ENCODE results near the gene ZNF705A. TPM values are rescaled to one million over a fixed set of nuclear protein-coding genes. Genes with fewer than 3 reads are reported as not detected.

ZNF705A gene
- total RNA-seq (2014; rRNA removed; shearing (Covaris generic)), result not detected in 2 replicates

GRCh38 chr12:8156845-8157244 lies at the start of gene ZNF705A:
ZNF705A (plus strand) TSS chr12:8157015; CDS start chr12:8172626, 15,611 bp downstream.

GRCh38 chr12:8123124-8123912 lies 33.5 kb upstream of the ZNF705A start, which contains the start of gene CLEC4A:
CLEC4A (plus strand) TSS chr12:8123617; CDS start chr12:8123879, 262 bp downstream.

DNA sequence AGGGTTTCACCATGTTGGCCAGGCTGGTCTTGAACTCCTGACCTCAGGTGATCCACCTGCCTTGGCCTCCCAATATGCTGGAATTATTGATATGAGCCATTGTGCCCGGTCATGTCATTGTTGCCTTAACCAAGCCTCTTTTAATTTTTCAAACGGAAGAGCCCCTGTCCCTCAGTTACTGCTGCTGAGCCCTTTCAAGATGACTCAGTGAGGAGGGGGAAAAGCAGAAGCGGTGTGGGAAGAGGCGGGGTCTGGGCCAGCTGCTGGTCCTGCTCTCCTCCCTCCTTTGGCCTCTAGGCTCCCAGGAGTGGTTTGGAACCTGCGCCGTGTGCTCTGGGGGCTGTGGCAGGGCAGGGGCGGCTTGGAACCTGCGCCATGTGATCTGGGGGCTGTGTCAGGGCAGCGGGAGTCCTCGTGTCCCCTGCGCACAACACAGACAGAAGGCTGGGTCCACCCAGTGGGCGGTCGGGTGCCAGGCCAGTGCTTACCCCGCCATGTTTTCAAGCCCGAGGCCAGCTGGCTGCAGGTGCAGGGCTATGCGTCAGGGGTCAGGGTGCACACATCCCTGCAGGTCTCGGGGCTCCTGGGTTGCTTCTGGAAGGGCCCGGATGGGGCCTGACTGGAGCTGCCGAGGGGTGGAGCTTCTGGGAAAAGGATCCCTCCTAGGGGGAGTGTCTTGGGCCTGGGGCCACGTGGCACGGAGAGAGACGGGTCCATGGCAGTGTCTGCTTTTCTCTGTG lies 70.3 kb downstream of the ZNF705A start, which contains the start of gene FAM90A1:
Gene FAM90A1, minus strand, starts transcription at position 627 of the 740 bp plus-strand sequence. CDS start 2,786 bp downstream, outside the sequence.

Other genes starting within 250 kb of the ZNF705A start
- gene SLC2A3, start 220.8 kb upstream of the ZNF705A start, total RNA-seq (2014; rRNA removed; shearing (Covaris generic)), result 22.3 and 24.0 TPM in 2 replicates
- 8.2 and 8.6 TPM in 2 replicates for gene FOXJ2, start 124.3 kb upstream of the ZNF705A start, total RNA-seq (2014; rRNA removed; shearing (Covaris generic))
- 0.13 and 2.9 TPM in 2 replicates for gene C3AR1, start 90.7 kb upstream of the ZNF705A start, total RNA-seq (2014; rRNA removed; shearing (Covaris generic))
- gene NECAP1, start 74.7 kb upstream of the ZNF705A start, total RNA-seq (2014; rRNA removed; shearing (Covaris generic)), result 54.4 and 54.6 TPM in 2 replicates
- gene CLEC4A, start 33.4 kb upstream of the ZNF705A start, total RNA-seq (2014; rRNA removed; shearing (Covaris generic)), result 0.45 TPM in 1 of 2 replicates, not detected in the other
- gene FAM90A1, start 70.6 kb downstream of the ZNF705A start, total RNA-seq (2014; rRNA removed; shearing (Covaris generic)), result 0.53 and 0.61 TPM in 2 replicates